Activated CD8-positive, alpha-beta memory T cell treated with anti-CD3 and anti-CD28 coated beads, Interleukin-2, amount 10 ng/mL, durations not matched to agents 7 days and 5 days (primary cell): Measurements from ENCODE around the gene TMEM120B. TPM values are rescaled to one million over a fixed set of nuclear protein-coding genes. Genes with fewer than 3 reads are reported as not detected.
"Not testable (repeated sequence)": the region's sequence is repeated elsewhere in the genome, so short reads cannot be mapped to it uniquely, and the experiment has no call there.

Experiments
- ATAC-seq: fragments of 150-1000 bp; cut with Tn5 transposase; one replicate; pipeline ENCODE4 v1.10.0; 2021; ENCODE audit warnings: moderate library complexity
- CTCF ChIA-PET: fragments of 350-600 bp; sonication (Branson Sonifier 250); formaldehyde crosslinking; loops from one replicate; lab custom pipeline; 2021; ENCODE audit warnings: antibody characterized with exemption; lab: Charles Lee
- DNase-seq: peaks from one replicate; pipeline ENCODE4 v3.0.0-alpha.2; 2020
- H3K27ac Mint-ChIP-seq: one replicate; pipeline ENCODE4 v1.8.0; 2021; ENCODE audit warnings: mild to moderate bottlenecking, mixed read lengths
- H3K27me3 Mint-ChIP-seq: one replicate; pipeline ENCODE4 v1.8.0; 2021; ENCODE audit warnings: mixed read lengths
- H3K36me3 Mint-ChIP-seq: one replicate; pipeline ENCODE4 v1.8.0; 2021; ENCODE audit warnings: mild to moderate bottlenecking, mixed read lengths
- H3K4me1 Mint-ChIP-seq: one replicate; pipeline ENCODE4 v1.8.0; 2021; ENCODE audit warnings: mixed read lengths
- H3K4me3 Mint-ChIP-seq: one replicate; pipeline ENCODE4 v1.8.0; 2021; ENCODE audit warnings: mild to moderate bottlenecking, moderate library complexity, mixed read lengths
- H3K9me3 Mint-ChIP-seq: one replicate; pipeline ENCODE4 v1.8.0; 2022; ENCODE audit warnings: low read depth, mixed read lengths
- total RNA-seq, 2 experiments: library from RNA; stranded (reverse); gene quantifications; one replicate each; pipeline ENCODE4 v1.2.3, GENCODE V29; 2021

Gene TMEM120B
- total RNA-seq = 10 to 100 TPM in 1 of 2 experiments, 1 to 10 TPM in 1; 8.8 to 11.0 TPM

DNA sequence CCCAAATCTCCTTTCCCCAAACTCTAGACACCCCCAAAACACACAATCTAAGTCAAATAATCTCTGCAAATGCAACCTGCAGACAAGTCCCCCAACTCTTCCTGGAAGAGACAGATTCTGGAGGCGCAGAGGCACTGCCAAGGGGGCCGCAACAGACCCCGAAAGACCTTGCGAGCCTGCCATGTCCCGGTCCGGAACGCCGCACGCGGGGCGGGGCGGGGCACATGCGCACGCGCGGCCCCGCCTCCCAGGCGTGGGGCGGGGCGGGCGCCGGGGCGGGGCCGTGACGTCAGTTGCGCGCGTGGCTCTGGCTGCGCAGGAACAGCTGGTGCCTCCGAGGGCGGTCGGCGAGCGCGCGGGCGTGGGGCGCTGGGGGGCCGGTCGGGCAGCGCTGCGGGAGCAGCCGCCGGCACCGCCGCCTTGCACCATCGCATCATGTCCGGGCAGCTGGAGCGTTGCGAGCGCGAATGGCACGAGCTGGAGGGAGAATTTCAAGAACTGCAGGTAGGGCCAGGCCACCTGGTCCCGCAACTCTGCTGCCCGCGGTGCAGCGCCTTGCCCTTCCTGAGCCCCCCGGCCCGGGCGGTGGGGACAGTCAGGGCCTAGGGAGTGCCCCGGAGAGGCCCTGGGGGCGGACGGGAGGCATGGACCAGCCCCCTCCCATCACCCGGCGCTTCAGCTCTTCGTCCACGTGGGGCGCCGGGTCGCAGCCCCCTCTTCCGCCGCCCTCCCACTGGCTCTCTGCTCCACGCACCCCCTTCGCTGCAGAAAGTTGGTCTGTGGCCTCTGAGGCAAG, at the start of gene TMEM120B:
TSS of gene TMEM120B (plus strand) at position 292 of the 796 bp plus-strand sequence. CDS start at position 436, 144 bp downstream.
- Mint-ChIP-seq H3K4me1 (peaks cover 26% of the 10 kb centered on the region), H3K9me3 (no peaks in the 10 kb centered on the region), H3K4me3 (peak within 1 kb of the TSS; percentile 99), H3K36me3 (no peaks in the 10 kb centered on the region), H3K27me3 (no peaks in the 10 kb centered on the region), H3K27ac (peak within 1 kb of the TSS; percentile 96)
- peak; percentile 85 for DNase-seq
- CTCF ChIA-PET = interaction anchor here (0.6 to 6.6 kb wide), 15 partner anchors 11 to 207 kb away, joined by 3 to 74 read pairs (median 5); partner anchors contain the start of genes PSMD9 and RHOF
- peak; percentile 89 for ATAC-seq

GRCh38 chr12:121663610-121663929, 49.0 kb upstream of the TMEM120B start:
- no peak for DNase-seq
- CTCF ChIA-PET = interaction anchor here (0.9 to 1.5 kb wide), 5 partner anchors 36 to 185 kb away, joined by 3 to 4 read pairs (median 3); no protein-coding TSS in a partner anchor
- no peak for ATAC-seq
- Mint-ChIP-seq H3K4me3 (peak overlapping the region; percentile 91), H3K9me3 (no peaks in the 10 kb centered on the region), H3K27ac (peak overlapping the region; percentile 97), H3K4me1 (peaks cover 68% of the 10 kb centered on the region), H3K36me3 (peaks cover 16% of the 10 kb centered on the region), H3K27me3 (no peaks in the 10 kb centered on the region)

GRCh38 chr12:121666829-121667228, 45.7 kb upstream of the TMEM120B start:
- ATAC-seq, H3K27me3 Mint-ChIP-seq, H3K4me3 Mint-ChIP-seq, H3K27ac Mint-ChIP-seq, DNase-seq, H3K9me3 Mint-ChIP-seq: not testable (repeated sequence)
- H3K4me1 Mint-ChIP-seq = peaks cover 54% of the 10 kb centered on the region
- peaks cover 17% of the 10 kb centered on the region for H3K36me3 Mint-ChIP-seq
- CTCF ChIA-PET = interaction anchor here (1.1 to 3.1 kb wide), 3 partner anchors 31 to 114 kb away, joined by 3 to 34 read pairs (median 7); partner anchors contain the start of gene ORAI1

- H3K27ac Mint-ChIP-seq = no peak overlapping the region
- DNase-seq (peak; percentile 68), ATAC-seq (no peak)
- H3K9me3 Mint-ChIP-seq = no peaks in the 10 kb centered on the region
- peaks cover 51% of the 10 kb centered on the region for H3K4me1 Mint-ChIP-seq
- CTCF ChIA-PET = interaction anchor here (0.6 to 5.1 kb wide), 31 partner anchors 11 to 221 kb away, joined by 3 to 64 read pairs (median 4); partner anchors contain the start of genes KDM2B and ORAI1
- H3K27me3 Mint-ChIP-seq = no peaks in the 10 kb centered on the region
- no peak overlapping the region for H3K4me3 Mint-ChIP-seq
- H3K36me3 Mint-ChIP-seq = peaks cover 16% of the 10 kb centered on the region
Measured at GRCh38 chr12:121668750-121669520, 43.6 kb upstream of the TMEM120B start.

- Mint-ChIP-seq H3K36me3 (peaks cover 11% of the 10 kb centered on the region), H3K27me3 (no peaks in the 10 kb centered on the region), H3K27ac (no peak within 1 kb of the TSS), H3K4me1 (peaks cover 45% of the 10 kb centered on the region), H3K4me3 (no peak within 1 kb of the TSS), H3K9me3 (no peaks in the 10 kb centered on the region)
- DNase-seq = no peak
- CTCF ChIA-PET = interaction anchor here (0.9 to 5.1 kb wide), 15 partner anchors 10 to 192 kb away, joined by 3 to 64 read pairs (median 5); partner anchors contain the start of genes KDM2B and ORAI1
- no peak for ATAC-seq
Measured at GRCh38 chr12:121669521-121669900, 43.0 kb upstream of the TMEM120B start, which contains the start of gene MORN3. TSS of gene MORN3 (minus strand) at chr12:121669654. CDS start at chr12:121669483, 171 bp downstream.

DNA sequence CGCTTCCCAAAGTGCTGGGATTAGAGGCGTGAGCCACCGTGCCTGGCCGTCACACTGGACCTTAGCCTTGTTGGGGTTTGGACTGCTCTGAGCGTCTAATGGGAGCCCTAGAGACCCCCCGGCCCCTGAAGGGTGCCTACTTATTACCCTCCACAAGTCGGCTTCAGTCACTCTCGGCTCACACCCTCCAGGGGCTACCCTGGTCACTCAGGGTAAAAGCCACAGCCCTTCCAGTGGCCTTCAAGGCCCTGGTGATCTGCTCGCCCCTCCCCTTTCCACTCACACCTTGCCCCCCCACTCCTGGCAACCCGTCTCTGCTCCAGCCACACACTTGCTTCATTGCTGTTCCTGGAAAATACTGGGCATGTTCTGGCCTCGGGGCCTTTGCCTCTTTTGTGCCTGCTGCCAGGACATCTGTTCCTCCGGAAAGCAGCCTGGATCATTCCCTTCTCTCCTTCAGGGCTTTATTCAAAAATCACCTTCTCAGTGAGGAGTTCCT, 39.5 kb upstream of the TMEM120B start:
- no peak for ATAC-seq
- Mint-ChIP-seq H3K4me1 (peaks cover 29% of the 10 kb centered on the region), H3K9me3 (no peaks in the 10 kb centered on the region), H3K27me3 (no peaks in the 10 kb centered on the region), H3K27ac (peak overlapping the region; percentile 99), H3K4me3 (peak overlapping the region; percentile 84), H3K36me3 (peaks cover 3% of the 10 kb centered on the region)
- no peak for DNase-seq
- CTCF ChIA-PET = interaction anchor here (1.0 to 5.1 kb wide), 9 partner anchors 12 to 194 kb away, joined by 3 to 64 read pairs (median 9); partner anchors contain the start of gene ORAI1

DNA sequence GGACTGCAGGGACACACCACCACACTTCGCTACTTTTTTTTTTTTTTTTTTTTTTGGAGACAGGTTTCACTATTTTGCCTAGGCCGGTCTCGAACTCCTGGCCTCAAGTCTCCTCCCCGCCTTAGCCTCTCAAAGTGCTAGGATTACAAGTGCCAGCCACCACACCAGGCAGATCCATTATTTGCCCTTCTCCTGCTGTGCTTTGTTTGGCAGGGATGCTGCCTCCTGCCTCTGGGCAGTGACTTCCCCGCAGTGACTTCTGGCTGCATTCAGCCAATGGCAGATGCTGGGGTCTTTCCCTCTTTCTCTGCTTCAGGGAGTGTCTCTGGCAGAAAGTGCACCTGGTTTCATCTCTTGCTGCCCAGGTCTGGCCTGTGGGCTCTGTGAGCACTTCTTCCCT, 36.4 kb upstream of the TMEM120B start:
- no peaks in the 10 kb centered on the region for H3K9me3 Mint-ChIP-seq
- H3K27me3 Mint-ChIP-seq = no peaks in the 10 kb centered on the region
- no peak overlapping the region for H3K4me3 Mint-ChIP-seq
- peaks cover 23% of the 10 kb centered on the region for H3K4me1 Mint-ChIP-seq
- no peak for ATAC-seq
- H3K27ac Mint-ChIP-seq = no peak overlapping the region
- CTCF ChIA-PET = interaction anchor here (1.4 kb wide), 1 partner anchor 11 kb away, joined by 3 read pairs; no protein-coding TSS in a partner anchor
- peaks cover 1% of the 10 kb centered on the region for H3K36me3 Mint-ChIP-seq
- no peak for DNase-seq

GRCh38 chr12:121678305-121678704, 34.2 kb upstream of the TMEM120B start:
- DNase-seq (no peak), ATAC-seq (no peak)
- peaks cover 1% of the 10 kb centered on the region for H3K36me3 Mint-ChIP-seq
- H3K27ac Mint-ChIP-seq = no peak overlapping the region
- H3K9me3 Mint-ChIP-seq = no peaks in the 10 kb centered on the region
- H3K27me3 Mint-ChIP-seq = no peaks in the 10 kb centered on the region
- H3K4me3 Mint-ChIP-seq = no peak overlapping the region
- CTCF ChIA-PET = interaction anchor here (0.7 to 8.7 kb wide), 4 partner anchors 25 to 178 kb away, joined by 3 to 88 read pairs (median 4); no protein-coding TSS in a partner anchor
- H3K4me1 Mint-ChIP-seq = peaks cover 9% of the 10 kb centered on the region

DNA sequence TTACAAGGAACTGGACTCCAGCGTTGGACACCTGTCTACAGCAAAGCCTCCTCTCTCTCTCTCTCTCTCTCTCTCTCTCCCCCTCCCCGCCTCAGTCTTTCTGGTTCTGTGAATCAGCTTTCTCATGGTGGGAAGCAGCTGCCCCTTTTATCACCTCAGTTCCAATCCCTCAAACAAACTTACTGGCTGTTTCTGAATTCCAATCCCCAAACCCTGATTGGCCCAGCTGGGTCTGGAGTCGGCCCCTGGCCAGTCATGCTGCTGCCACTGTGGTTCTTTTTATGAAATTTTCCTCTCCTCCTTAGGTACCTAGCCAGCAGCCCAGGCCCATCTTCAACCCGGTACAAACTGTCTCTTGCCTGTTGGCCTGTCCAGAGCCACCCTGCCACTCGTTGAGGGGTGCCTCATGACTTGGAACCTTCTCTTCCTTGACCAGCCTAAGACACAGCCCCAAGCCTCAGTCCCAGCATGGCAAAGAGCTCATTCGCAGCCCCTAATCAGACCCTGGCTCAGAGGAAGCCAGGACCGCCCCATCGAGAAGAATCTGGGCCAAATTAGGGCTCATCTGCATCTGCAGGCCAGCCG, 33.7 kb upstream of the TMEM120B start:
- H3K4me1 Mint-ChIP-seq = peaks cover 5% of the 10 kb centered on the region
- no peak overlapping the region for H3K27ac Mint-ChIP-seq
- no peak overlapping the region for H3K4me3 Mint-ChIP-seq
- no peak for ATAC-seq
- no peaks in the 10 kb centered on the region for H3K9me3 Mint-ChIP-seq
- no peaks in the 10 kb centered on the region for H3K27me3 Mint-ChIP-seq
- H3K36me3 Mint-ChIP-seq = peaks cover 1% of the 10 kb centered on the region
- DNase-seq = no peak
- CTCF ChIA-PET = interaction anchor here (0.7 to 8.7 kb wide), 4 partner anchors 9 to 179 kb away, joined by 3 to 88 read pairs (median 4); partner anchors contain the start of gene MORN3

DNA sequence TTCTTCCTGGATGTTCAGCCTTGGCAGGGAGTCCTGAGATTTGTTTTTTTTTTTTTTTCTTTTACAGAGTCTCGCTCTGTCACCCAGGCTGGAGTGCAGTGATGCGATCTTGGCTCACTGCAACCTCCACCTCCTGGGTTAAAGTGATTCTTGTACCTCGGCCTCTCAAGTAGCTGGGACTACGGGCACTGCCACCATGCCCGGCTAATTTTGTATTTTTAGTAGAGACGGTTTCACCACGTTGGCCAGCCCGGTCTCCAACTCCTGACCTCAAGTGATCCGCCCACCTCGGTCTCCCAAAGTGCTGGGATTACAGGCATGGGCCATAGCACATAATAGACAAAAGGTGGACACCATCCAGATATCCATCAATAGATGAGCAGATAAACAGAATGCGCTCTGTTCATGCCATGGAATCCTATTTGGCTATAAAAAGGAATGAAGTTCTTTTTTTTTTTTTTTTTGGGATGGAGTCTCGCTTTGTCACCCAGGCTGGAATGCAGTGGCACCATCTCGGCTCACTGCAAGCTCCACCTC, 32.8 kb upstream of the TMEM120B start:
- CTCF ChIA-PET = interaction anchor here (0.7 to 8.7 kb wide), 5 partner anchors 10 to 186 kb away, joined by 3 to 88 read pairs (median 4); partner anchors contain the start of gene MORN3
- not testable (repeated sequence) for DNase-seq, H3K4me1 Mint-ChIP-seq, H3K27ac Mint-ChIP-seq, H3K4me3 Mint-ChIP-seq, H3K27me3 Mint-ChIP-seq, H3K9me3 Mint-ChIP-seq, ATAC-seq, H3K36me3 Mint-ChIP-seq

DNA sequence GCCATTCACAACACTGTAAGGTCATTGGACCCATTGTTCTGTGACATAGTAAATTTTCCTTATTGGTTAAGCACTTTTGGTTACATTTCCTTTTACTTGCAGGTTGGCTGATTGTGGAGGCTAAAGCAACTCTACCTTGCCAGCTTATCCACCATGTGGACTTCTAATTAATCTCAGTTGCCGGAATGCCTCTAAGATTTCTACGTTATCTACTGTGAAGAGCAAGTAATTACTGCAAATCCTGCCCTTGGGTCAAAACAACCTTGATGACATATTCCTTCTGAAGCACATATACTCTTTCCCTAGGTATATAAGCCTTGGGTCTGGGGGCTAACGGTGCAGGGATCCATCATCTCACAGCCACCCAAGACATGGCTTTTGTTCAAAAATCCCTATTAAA, 23.6 kb upstream of the TMEM120B start:
- Mint-ChIP-seq H3K9me3 (no peaks in the 10 kb centered on the region), H3K4me3 (no peak overlapping the region), H3K36me3 (no peaks in the 10 kb centered on the region), H3K27ac (no peak overlapping the region), H3K4me1 (peaks cover 14% of the 10 kb centered on the region), H3K27me3 (peaks cover 2% of the 10 kb centered on the region)
- DNase-seq (no peak), ATAC-seq (no peak)
- CTCF ChIA-PET = interaction anchor here (1.4 to 8.1 kb wide), 2 partner anchors 84 to 106 kb away, joined by 4 to 61 read pairs; partner anchors contain the start of gene RHOF

- Mint-ChIP-seq H3K9me3 (no peaks in the 10 kb centered on the region), H3K27ac (no peak overlapping the region), H3K27me3 (peaks cover 2% of the 10 kb centered on the region), H3K4me3 (no peak overlapping the region), H3K36me3 (no peaks in the 10 kb centered on the region), H3K4me1 (peaks cover 15% of the 10 kb centered on the region)
- ATAC-seq = no peak
- DNase-seq = no peak
- CTCF ChIA-PET = interaction anchor here (1.0 to 8.1 kb wide), 5 partner anchors 9 to 105 kb away, joined by 3 to 61 read pairs (median 4); partner anchors contain the start of gene RHOF
Measured at GRCh38 chr12:121689430-121689829, 23.1 kb upstream of the TMEM120B start.
